ENCODE results near the gene WIPF3.

Gene WIPF3

GRCh38 chr7:29919790-29920189 is 113.5 kb downstream of the WIPF3 start:
- no peak for DNase-seq

- no peak for DNase-seq
These were observed 114.2 kb downstream of the WIPF3 start for GRCh38 chr7:29920491-29920890.

GRCh38 chr7:29921404-29922010 is 115.2 kb downstream of the WIPF3 start:
- DNase-seq: peak; percentile 38 to 56

GRCh38 chr7:29922921-29923700 is 116.8 kb downstream of the WIPF3 start:
- DNase-seq: no peak

- DNase-seq: no peak
These were observed 117.7 kb downstream of the WIPF3 start for GRCh38 chr7:29924006-29924405.

- peak; percentile 41 to 52 for DNase-seq
These were observed 118.4 kb downstream of the WIPF3 start for GRCh38 chr7:29924684-29925083.

- DNase-seq: no peak
These were observed 119.9 kb downstream of the WIPF3 start for GRCh38 chr7:29926216-29926615.

- DNase-seq: no peak
These were observed 120.4 kb downstream of the WIPF3 start for GRCh38 chr7:29926741-29927140.

- no peak for DNase-seq
These were observed 122.9 kb downstream of the WIPF3 start for GRCh38 chr7:29929018-29929807.

- no peak for DNase-seq
These were observed 128.8 kb downstream of the WIPF3 start for GRCh38 chr7:29935111-29935510.

GRCh38 chr7:29937132-29937531 is 130.8 kb downstream of the WIPF3 start:
- no peak for DNase-seq

GRCh38 chr7:29940199-29940598 is 133.9 kb downstream of the WIPF3 start:
- no peak for DNase-seq

- no peak for DNase-seq
These were observed 139.0 kb downstream of the WIPF3 start for GRCh38 chr7:29945259-29945809.

GRCh38 chr7:29946428-29947186 is 140.3 kb downstream of the WIPF3 start:
- no peak for DNase-seq

- no peak for DNase-seq
These were observed 142.3 kb downstream of the WIPF3 start for GRCh38 chr7:29948587-29948986.

- no peak for DNase-seq
These were observed 144.2 kb downstream of the WIPF3 start for GRCh38 chr7:29950480-29950879.

GRCh38 chr7:29951206-29951605 is 144.9 kb downstream of the WIPF3 start:
- no peak for DNase-seq

- no peak for DNase-seq
These were observed 147.5 kb downstream of the WIPF3 start for GRCh38 chr7:29953726-29954347.

GRCh38 chr7:29955075-29955792 is 148.9 kb downstream of the WIPF3 start:
- DNase-seq: no peak

GRCh38 chr7:29955799-29956486 is 149.6 kb downstream of the WIPF3 start:
- DNase-seq: peak; percentile 25 to 33

- no peak for DNase-seq
These were observed 150.2 kb downstream of the WIPF3 start for GRCh38 chr7:29956487-29956836.

Measured in activated T-cell treated with anti-CD3 and anti-CD28 coated beads, Interleukin-2, amount 50 U/mL, for 48 hours (primary cell).